ENCODE data around the gene KLHL29.
"Not testable (repeated sequence)": the region's sequence is repeated elsewhere in the genome, so short reads cannot be mapped to it uniquely, and the experiment has no call there.

GRCh38 chr2:23391237-23391736 is 6.3 kb downstream of the KLHL29 start:
- not testable (repeated sequence) for TF ChIP-seq CTCF (IDR thresholded peaks at IDR 0.05; ENCODE audit: borderline replicate concordance, extremely low read depth, low read length, poor library complexity, severe bottlenecking); EZH2 (IDR thresholded peaks at IDR 0.05; ENCODE audit: borderline replicate concordance, low read depth, low read length, severe bottlenecking)

All from DND-41 (cell line).